GM23338 (cell line): ENCODE measurements around the gene IGF2R. TPM values are rescaled to one million over a fixed set of nuclear protein-coding genes. Genes with fewer than 3 reads are reported as not detected.

Experiments used
- ATAC-seq: fragments of 200-7000 bp; cut with Tn5 transposase; 3 replicates; pipeline ENCODE4 v1.9.1; 2020
- DNase-seq: peaks from one replicate; pipeline ENCODE4 v3.0.0-alpha.2; 2015; ENCODE audit warnings: low spot score
- H2AFZ ChIP-seq: fragments of 200-600 bp; sonication (generic); 2 replicates; pipeline ENCODE4 v1.8.0; 2016; ENCODE audit warnings: antibody characterized with exemption, mild to moderate bottlenecking, moderate library complexity
- H3F3A ChIP-seq: fragments of 200-600 bp; sonication (generic); replicated peaks from 2 replicates; pipeline ENCODE4 v1.8.0; 2017; ENCODE audit warnings: antibody characterized with exemption, mixed run types, low read depth
- H3K27ac ChIP-seq: fragments of 200-600 bp; sonication (generic); 2 replicates; pipeline ENCODE4 v1.6.1; 2016; ENCODE audit warnings: low read depth
- H3K27me3 ChIP-seq: fragments of 200-600 bp; sonication (generic); 2 replicates; pipeline ENCODE4 v1.8.0; 2016; ENCODE audit warnings: mild to moderate bottlenecking, mixed run types, moderate library complexity; ENCODE audit not compliant: insufficient read depth
- H3K36me3 ChIP-seq: fragments of 200-600 bp; sonication (generic); 2 replicates; pipeline ENCODE4 v1.8.0; 2016; ENCODE audit warnings: mild to moderate bottlenecking; ENCODE audit not compliant: insufficient read depth
- H3K4me1 ChIP-seq: fragments of 200-600 bp; sonication (generic); 2 replicates; pipeline ENCODE4 v1.8.0; 2016; ENCODE audit warnings: mild to moderate bottlenecking, moderate library complexity; ENCODE audit not compliant: insufficient read depth
- H3K4me2 ChIP-seq: fragments of 200-600 bp; sonication (generic); 2 replicates; pipeline ENCODE4 v1.7.1; 2017; ENCODE audit warnings: mixed run types
- H3K4me3 ChIP-seq: fragments of 200-600 bp; sonication (generic); 2 replicates; pipeline ENCODE4 v1.6.1; 2016; ENCODE audit warnings: mixed run types
- H3K79me2 ChIP-seq: fragments of 200-600 bp; sonication (generic); replicated peaks from 2 replicates; pipeline ENCODE4 v1.8.0; 2017; ENCODE audit warnings: mild to moderate bottlenecking; ENCODE audit not compliant: insufficient read depth
- H3K9me2 ChIP-seq: fragments of 200-600 bp; sonication (generic); 2 replicates; pipeline ENCODE4 v1.8.0; 2017; ENCODE audit not compliant: insufficient read depth
- H4K20me1 ChIP-seq: fragments of 200-600 bp; sonication (generic); replicated peaks from 2 replicates; pipeline ENCODE4 v1.8.0; 2017; ENCODE audit warnings: mild to moderate bottlenecking; ENCODE audit not compliant: insufficient read depth
- H3K27ac Mint-ChIP-seq: 2 replicates; pipeline ENCODE4 v1.8.0; 2020; ENCODE audit warnings: inconsistent platforms, mild to moderate bottlenecking, moderate library complexity, mixed read lengths
- H3K27me3 Mint-ChIP-seq: 3 replicates; pipeline ENCODE4 v1.8.0; 2022; ENCODE audit warnings: low read depth, mild to moderate bottlenecking, moderate library complexity, mixed read lengths, inconsistent platforms; ENCODE audit not compliant: insufficient read depth, poor library complexity
- H3K36me3 Mint-ChIP-seq: 3 replicates; pipeline ENCODE4 v1.8.0; 2021; ENCODE audit warnings: low read depth, mild to moderate bottlenecking, inconsistent platforms, moderate library complexity, mixed read lengths
- H3K4me1 Mint-ChIP-seq: 3 replicates; pipeline ENCODE4 v1.8.0; 2020; ENCODE audit warnings: mild to moderate bottlenecking, inconsistent platforms, mixed read lengths
- H3K4me3 Mint-ChIP-seq: 3 replicates; pipeline ENCODE4 v1.8.0; 2021; ENCODE audit warnings: moderate library complexity, mild to moderate bottlenecking, inconsistent platforms, mixed read lengths
- H3K9me3 Mint-ChIP-seq: 3 replicates; pipeline ENCODE4 v1.8.0; 2020; ENCODE audit warnings: moderate library complexity, mild to moderate bottlenecking, inconsistent platforms, mixed read lengths
- EZH2 ChIP-seq: fragments of 200-600 bp; sonication (generic); IDR thresholded peaks from one replicate; pipeline ENCODE4 v1.8.0; 2017; ENCODE audit warnings: antibody characterized with exemption, mild to moderate bottlenecking, low read depth; ENCODE audit not compliant: unreplicated experiment
- EZH2phosphoT487 ChIP-seq: fragments of 200-600 bp; sonication (generic); IDR thresholded peaks from one replicate; pipeline ENCODE4 v1.8.1; 2018; ENCODE audit warnings: antibody characterized with exemption; ENCODE audit not compliant: unreplicated experiment
- JUNB ChIP-seq: IDR thresholded peaks from one replicate; pipeline ENCODE4 v1.6.1; 2016; ENCODE audit warnings: antibody characterized with exemption; ENCODE audit not compliant: unreplicated experiment
- NANOG ChIP-seq: IDR thresholded peaks from 2 replicates; pipeline ENCODE4 v1.6.1; 2016; ENCODE audit warnings: antibody characterized with exemption, borderline replicate concordance
- POLR2AphosphoS5 ChIP-seq: IDR thresholded peaks from 2 replicates; pipeline ENCODE4 v1.6.1; 2016; ENCODE audit warnings: antibody characterized with exemption, low read depth
- STAT1 ChIP-seq: IDR thresholded peaks from one replicate; pipeline ENCODE4 v1.6.1; 2016; ENCODE audit warnings: antibody characterized with exemption; ENCODE audit not compliant: unreplicated experiment
- ZNF114 ChIP-seq: fragments of 250-450 bp; sonication (Bioruptor Pico); IDR thresholded peaks from 2 replicates; pipeline ENCODE4 v1.5.0; 2020; ENCODE audit warnings: mild to moderate bottlenecking, moderate library complexity
- ZNF331 ChIP-seq: fragments of 250-450 bp; sonication (Bioruptor Pico); IDR thresholded peaks from 2 replicates; pipeline ENCODE4 v1.5.0; 2020; ENCODE audit warnings: low read depth, mild to moderate bottlenecking, moderate library complexity
- polyA plus RNA-seq: library from polyadenylated mRNA; unstranded; fragments of >200 nt; fragmentation: Nextera tagmentation; extraction: Ambion mirVana; gene quantifications from 2 replicates; pipeline ENCODE4 v1.2.1, GENCODE V29; 2016
- total RNA-seq: library from RNA; depleted of rRNA; stranded (reverse); fragments of >200 nt; shearing (Covaris generic); gene quantifications from 2 replicates; pipeline ENCODE4 v1.2.3, GENCODE V29; 2014
- TF ChIP-seq, protein P1 (sequence below): fragments of 250-450 bp; sonication (Bioruptor Pico); IDR thresholded peaks from 2 replicates; pipeline ENCODE4 v1.5.0; 2020; ENCODE audit warnings: mild to moderate bottlenecking, moderate library complexity
- TF ChIP-seq, protein P2 (sequence below): IDR thresholded peaks from 2 replicates; pipeline ENCODE4 v1.6.1; 2016; ENCODE audit warnings: antibody characterized with exemption
- TF ChIP-seq, protein P3 (sequence below): IDR thresholded peaks from one replicate; pipeline ENCODE4 v1.6.1; 2018; ENCODE audit warnings: antibody characterized with exemption; ENCODE audit not compliant: unreplicated experiment
- TF ChIP-seq, protein P4 (sequence below), 2 experiments: fragments of 200-600 bp in 1 of 2; sonication (generic) in 1 of 2; conservative IDR thresholded peaks; 2 replicates each; pipeline versions ENCODE4 v1.5.1 to v1.6.1; 2016 to 2017; ENCODE audit warnings: antibody characterized with exemption in 2 of 2, low read depth in 2 of 2, mild to moderate bottlenecking in 2 of 2, moderate library complexity in 1 of 2

The IGF2R gene
- total and polyA plus RNA-seq, 2 experiments from 2014 or later = 12.5 to 76.4 TPM

DNA sequence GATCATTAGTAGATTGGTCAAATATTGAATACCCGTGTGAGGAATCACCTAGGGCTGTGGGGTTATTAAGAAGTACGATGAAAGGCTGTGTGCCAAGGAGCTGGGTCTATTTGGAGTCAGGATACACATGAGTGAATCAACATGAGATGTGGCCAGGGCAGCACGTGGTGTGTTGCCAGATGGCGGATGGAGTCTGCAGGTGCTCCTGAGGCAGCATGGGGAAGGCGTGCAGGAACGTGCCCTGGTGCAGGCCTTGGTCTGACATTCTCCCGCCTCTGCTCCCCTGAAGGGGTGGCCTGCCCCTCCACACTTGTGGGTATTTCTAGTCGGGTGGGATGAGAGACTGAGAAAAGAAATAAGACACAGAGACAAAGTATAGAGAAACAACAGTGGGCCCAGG is 113.7 kb downstream of the IGF2R start (continued):
- TF ChIP-seq, protein P1, sequence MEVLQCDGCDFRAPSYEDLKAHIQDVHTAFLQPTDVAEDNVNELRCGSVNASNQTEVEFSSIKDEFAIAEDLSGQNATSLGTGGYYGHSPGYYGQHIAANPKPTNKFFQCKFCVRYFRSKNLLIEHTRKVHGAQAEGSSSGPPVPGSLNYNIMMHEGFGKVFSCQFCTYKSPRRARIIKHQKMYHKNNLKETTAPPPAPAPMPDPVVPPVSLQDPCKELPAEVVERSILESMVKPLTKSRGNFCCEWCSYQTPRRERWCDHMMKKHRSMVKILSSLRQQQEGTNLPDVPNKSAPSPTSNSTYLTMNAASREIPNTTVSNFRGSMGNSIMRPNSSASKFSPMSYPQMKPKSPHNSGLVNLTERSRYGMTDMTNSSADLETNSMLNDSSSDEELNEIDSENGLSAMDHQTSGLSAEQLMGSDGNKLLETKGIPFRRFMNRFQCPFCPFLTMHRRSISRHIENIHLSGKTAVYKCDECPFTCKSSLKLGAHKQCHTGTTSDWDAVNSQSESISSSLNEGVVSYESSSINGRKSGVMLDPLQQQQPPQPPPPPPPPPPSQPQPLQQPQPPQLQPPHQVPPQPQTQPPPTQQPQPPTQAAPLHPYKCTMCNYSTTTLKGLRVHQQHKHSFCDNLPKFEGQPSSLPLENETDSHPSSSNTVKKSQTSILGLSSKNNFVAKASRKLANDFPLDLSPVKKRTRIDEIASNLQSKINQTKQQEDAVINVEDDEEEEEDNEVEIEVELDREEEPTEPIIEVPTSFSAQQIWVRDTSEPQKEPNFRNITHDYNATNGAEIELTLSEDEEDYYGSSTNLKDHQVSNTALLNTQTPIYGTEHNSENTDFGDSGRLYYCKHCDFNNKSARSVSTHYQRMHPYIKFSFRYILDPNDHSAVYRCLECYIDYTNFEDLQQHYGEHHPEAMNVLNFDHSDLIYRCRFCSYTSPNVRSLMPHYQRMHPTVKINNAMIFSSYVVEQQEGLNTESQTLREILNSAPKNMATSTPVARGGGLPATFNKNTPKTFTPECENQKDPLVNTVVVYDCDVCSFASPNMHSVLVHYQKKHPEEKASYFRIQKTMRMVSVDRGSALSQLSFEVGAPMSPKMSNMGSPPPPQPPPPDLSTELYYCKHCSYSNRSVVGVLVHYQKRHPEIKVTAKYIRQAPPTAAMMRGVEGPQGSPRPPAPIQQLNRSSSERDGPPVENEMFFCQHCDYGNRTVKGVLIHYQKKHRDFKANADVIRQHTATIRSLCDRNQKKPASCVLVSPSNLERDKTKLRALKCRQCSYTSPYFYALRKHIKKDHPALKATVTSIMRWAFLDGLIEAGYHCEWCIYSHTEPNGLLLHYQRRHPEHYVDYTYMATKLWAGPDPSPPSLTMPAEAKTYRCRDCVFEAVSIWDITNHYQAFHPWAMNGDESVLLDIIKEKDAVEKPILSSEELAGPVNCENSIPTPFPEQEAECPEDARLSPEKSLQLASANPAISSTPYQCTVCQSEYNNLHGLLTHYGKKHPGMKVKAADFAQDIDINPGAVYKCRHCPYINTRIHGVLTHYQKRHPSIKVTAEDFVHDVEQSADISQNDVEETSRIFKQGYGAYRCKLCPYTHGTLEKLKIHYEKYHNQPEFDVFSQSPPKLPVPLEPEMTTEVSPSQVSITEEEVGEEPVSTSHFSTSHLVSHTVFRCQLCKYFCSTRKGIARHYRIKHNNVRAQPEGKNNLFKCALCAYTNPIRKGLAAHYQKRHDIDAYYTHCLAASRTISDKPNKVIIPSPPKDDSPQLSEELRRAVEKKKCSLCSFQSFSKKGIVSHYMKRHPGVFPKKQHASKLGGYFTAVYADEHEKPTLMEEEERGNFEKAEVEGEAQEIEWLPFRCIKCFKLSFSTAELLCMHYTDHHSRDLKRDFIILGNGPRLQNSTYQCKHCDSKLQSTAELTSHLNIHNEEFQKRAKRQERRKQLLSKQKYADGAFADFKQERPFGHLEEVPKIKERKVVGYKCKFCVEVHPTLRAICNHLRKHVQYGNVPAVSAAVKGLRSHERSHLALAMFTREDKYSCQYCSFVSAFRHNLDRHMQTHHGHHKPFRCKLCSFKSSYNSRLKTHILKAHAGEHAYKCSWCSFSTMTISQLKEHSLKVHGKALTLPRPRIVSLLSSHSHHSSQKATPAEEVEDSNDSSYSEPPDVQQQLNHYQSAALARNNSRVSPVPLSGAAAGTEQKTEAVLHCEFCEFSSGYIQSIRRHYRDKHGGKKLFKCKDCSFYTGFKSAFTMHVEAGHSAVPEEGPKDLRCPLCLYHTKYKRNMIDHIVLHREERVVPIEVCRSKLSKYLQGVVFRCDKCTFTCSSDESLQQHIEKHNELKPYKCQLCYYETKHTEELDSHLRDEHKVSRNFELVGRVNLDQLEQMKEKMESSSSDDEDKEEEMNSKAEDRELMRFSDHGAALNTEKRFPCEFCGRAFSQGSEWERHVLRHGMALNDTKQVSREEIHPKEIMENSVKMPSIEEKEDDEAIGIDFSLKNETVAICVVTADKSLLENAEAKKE = no peak
- TF ChIP-seq, protein P2, sequence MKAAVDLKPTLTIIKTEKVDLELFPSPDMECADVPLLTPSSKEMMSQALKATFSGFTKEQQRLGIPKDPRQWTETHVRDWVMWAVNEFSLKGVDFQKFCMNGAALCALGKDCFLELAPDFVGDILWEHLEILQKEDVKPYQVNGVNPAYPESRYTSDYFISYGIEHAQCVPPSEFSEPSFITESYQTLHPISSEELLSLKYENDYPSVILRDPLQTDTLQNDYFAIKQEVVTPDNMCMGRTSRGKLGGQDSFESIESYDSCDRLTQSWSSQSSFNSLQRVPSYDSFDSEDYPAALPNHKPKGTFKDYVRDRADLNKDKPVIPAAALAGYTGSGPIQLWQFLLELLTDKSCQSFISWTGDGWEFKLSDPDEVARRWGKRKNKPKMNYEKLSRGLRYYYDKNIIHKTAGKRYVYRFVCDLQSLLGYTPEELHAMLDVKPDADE = no peak
- TF ChIP-seq ZNF331 (CRISPR knock-in tag) (no peak), JUNB (no peak), EZH2 (no peak), POLR2AphosphoS5 (no peak), STAT1 (no peak), NANOG (no peak)

DNA sequence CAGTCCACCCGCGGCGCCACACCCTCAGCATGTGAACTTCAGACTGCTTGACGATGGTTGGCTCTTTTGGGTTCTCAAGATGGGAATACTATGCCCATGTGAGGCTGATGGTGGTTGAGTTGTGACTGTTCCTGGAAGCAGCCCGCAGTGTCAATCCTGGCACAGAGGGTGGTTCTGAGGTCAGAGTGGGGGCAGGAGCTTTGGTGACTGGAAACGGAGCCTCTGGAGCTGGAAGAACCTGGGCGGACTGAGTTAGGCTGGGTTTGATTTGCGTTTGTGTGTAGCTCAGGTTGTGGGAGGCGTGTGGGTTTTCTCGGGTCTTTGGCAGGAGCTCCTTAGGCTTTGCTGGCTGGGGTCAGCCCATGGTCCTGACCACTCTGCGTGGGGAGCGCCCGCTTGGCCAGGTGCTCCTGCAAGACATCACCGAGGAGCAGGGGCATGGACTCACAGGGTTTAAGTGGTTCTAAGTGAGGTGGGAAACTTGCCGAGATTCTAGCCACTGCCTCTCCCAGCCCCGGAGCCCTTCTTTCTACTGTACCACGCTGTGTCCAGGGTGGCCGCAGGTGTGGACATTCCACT is 115.4 kb downstream of the IGF2R start:
- Histone ChIP-seq H3K4me1 (no peaks in the 10 kb centered on the region), H3K9me2 (no peaks in the 10 kb centered on the region), H3K79me2 (no peaks in the 10 kb centered on the region), H3K27ac (no peak overlapping the region), H3K4me3 (no peak overlapping the region), H3K4me2 (no peak overlapping the region), H4K20me1 (peaks cover 4% of the 10 kb centered on the region; the same call in 1 of the 2 replicates), H3K36me3 (peaks cover 51% of the 10 kb centered on the region), H3K27me3 (no peaks in the 10 kb centered on the region), H2AFZ (no peak overlapping the region), H3F3A (0 out of 2 replicates have a peak, but pooled peaks cover 3% of the 10 kb centered on the region)
- Mint-ChIP-seq H3K9me3 (peaks cover 11% of the 10 kb centered on the region), H3K36me3 (peaks cover 86% of the 10 kb centered on the region), H3K27ac (no peak overlapping the region), H3K27me3 (peaks cover 6% of the 10 kb centered on the region), H3K4me1 (peaks cover 3% of the 10 kb centered on the region; the same call in 2 of the 3 replicates), H3K4me3 (no peak overlapping the region)
- DNase-seq (no peak), ATAC-seq (no peak)
- no peak for TF ChIP-seq EZH2phosphoT487
- TF ChIP-seq, protein P3, sequence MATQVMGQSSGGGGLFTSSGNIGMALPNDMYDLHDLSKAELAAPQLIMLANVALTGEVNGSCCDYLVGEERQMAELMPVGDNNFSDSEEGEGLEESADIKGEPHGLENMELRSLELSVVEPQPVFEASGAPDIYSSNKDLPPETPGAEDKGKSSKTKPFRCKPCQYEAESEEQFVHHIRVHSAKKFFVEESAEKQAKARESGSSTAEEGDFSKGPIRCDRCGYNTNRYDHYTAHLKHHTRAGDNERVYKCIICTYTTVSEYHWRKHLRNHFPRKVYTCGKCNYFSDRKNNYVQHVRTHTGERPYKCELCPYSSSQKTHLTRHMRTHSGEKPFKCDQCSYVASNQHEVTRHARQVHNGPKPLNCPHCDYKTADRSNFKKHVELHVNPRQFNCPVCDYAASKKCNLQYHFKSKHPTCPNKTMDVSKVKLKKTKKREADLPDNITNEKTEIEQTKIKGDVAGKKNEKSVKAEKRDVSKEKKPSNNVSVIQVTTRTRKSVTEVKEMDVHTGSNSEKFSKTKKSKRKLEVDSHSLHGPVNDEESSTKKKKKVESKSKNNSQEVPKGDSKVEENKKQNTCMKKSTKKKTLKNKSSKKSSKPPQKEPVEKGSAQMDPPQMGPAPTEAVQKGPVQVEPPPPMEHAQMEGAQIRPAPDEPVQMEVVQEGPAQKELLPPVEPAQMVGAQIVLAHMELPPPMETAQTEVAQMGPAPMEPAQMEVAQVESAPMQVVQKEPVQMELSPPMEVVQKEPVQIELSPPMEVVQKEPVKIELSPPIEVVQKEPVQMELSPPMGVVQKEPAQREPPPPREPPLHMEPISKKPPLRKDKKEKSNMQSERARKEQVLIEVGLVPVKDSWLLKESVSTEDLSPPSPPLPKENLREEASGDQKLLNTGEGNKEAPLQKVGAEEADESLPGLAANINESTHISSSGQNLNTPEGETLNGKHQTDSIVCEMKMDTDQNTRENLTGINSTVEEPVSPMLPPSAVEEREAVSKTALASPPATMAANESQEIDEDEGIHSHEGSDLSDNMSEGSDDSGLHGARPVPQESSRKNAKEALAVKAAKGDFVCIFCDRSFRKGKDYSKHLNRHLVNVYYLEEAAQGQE = no peak
- no peak for TF ChIP-seq EZH2
- no peak for TF ChIP-seq POLR2AphosphoS5
- TF ChIP-seq ZNF331 (CRISPR knock-in tag) = no peak
- TF ChIP-seq NANOG = no peak
- no peak for TF ChIP-seq ZNF114 (CRISPR knock-in tag)
- TF ChIP-seq, protein P4, sequence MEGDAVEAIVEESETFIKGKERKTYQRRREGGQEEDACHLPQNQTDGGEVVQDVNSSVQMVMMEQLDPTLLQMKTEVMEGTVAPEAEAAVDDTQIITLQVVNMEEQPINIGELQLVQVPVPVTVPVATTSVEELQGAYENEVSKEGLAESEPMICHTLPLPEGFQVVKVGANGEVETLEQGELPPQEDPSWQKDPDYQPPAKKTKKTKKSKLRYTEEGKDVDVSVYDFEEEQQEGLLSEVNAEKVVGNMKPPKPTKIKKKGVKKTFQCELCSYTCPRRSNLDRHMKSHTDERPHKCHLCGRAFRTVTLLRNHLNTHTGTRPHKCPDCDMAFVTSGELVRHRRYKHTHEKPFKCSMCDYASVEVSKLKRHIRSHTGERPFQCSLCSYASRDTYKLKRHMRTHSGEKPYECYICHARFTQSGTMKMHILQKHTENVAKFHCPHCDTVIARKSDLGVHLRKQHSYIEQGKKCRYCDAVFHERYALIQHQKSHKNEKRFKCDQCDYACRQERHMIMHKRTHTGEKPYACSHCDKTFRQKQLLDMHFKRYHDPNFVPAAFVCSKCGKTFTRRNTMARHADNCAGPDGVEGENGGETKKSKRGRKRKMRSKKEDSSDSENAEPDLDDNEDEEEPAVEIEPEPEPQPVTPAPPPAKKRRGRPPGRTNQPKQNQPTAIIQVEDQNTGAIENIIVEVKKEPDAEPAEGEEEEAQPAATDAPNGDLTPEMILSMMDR (conservative IDR thresholded peaks at IDR 0.05; ENCODE audit: low read depth in 2 of 2) = no peak
- TF ChIP-seq JUNB = no peak
